ENCODE data around the gene SLC25A23.
"Not testable (repeated sequence)": the region's sequence is repeated elsewhere in the genome, so short reads cannot be mapped to it uniquely, and the experiment has no call there.

SLC25A23 gene

GRCh38 chr19:6440905-6441304, 18.7 kb downstream of the SLC25A23 start:
- no peak for DNase-seq (ENCODE audit: extremely low read depth, low read depth)

GRCh38 chr19:6439743-6440142, 19.8 kb downstream of the SLC25A23 start:
- TF ChIP-seq CTCF (IDR thresholded peaks at IDR 0.05; ENCODE audit: low read depth, low read length): no peak
- no peak for DNase-seq (ENCODE audit: extremely low read depth, low read depth)

More at GRCh38 chr19:6440905-6441304, 18.7 kb downstream of the SLC25A23 start:
- TF ChIP-seq CTCF (IDR thresholded peaks at IDR 0.05; ENCODE audit: low read depth, low read length): no peak

- no peak for DNase-seq (ENCODE audit: extremely low read depth, low read depth)
- no peak for TF ChIP-seq CTCF (IDR thresholded peaks at IDR 0.05; ENCODE audit: low read depth, low read length)
Measured at GRCh38 chr19:6433663-6434062, 25.9 kb downstream of the SLC25A23 start, which contains the start of gene SLC25A41. SLC25A41 (minus strand) TSS chr19:6433763; CDS start chr19:6433693, 70 bp downstream.

- no peak for TF ChIP-seq CTCF (IDR thresholded peaks at IDR 0.05; ENCODE audit: low read depth, low read length)
- no peak for DNase-seq (ENCODE audit: extremely low read depth, low read depth)
Measured at GRCh38 chr19:6433165-6433564, 26.4 kb downstream of the SLC25A23 start.

- DNase-seq (ENCODE audit: extremely low read depth, low read depth): no peak
- TF ChIP-seq CTCF (IDR thresholded peaks at IDR 0.05; ENCODE audit: low read depth, low read length): no peak
Measured at GRCh38 chr19:6431891-6432290, 27.7 kb downstream of the SLC25A23 start.

GRCh38 chr19:6429419-6430221, 30.0 kb downstream of the SLC25A23 start:
- no peak for TF ChIP-seq CTCF (IDR thresholded peaks at IDR 0.05; ENCODE audit: low read depth, low read length)
- DNase-seq (ENCODE audit: extremely low read depth, low read depth): no peak

GRCh38 chr19:6428692-6429418, 30.7 kb downstream of the SLC25A23 start:
- not testable (repeated sequence) for DNase-seq (ENCODE audit: extremely low read depth, low read depth)
